GM12874 (cell line): ENCODE data around the gene CPD.

Experiments
- TF ChIP-seq, protein P1 (sequence below): IDR thresholded peaks from 2 replicates; pipeline ENCODE4 v1.5.1; 2011; ENCODE audit warnings: low read depth, mild to moderate bottlenecking, control low read depth, low read length, moderate library complexity; ENCODE audit not compliant: insufficient read depth

The CPD gene

DNA sequence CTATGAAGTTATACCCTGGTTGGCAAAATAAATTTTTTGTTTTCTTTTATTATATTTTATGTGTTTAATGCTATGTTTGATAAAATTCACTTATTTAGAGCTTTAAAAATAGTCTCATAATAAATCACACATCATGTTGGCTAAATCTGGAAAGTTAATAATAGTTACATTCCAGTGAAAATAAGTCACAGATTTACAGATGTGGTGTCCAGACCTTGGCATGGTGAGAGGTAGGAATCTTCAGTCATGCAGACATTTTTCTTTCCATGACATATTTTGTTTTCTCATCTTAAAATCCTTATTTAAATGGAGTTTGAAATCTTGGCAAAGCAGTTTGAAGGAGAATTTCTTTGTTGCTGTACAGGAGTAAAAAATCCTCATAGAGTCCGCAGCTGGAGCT is 50.4 kb downstream of the CPD start:
- TF ChIP-seq, protein P1, sequence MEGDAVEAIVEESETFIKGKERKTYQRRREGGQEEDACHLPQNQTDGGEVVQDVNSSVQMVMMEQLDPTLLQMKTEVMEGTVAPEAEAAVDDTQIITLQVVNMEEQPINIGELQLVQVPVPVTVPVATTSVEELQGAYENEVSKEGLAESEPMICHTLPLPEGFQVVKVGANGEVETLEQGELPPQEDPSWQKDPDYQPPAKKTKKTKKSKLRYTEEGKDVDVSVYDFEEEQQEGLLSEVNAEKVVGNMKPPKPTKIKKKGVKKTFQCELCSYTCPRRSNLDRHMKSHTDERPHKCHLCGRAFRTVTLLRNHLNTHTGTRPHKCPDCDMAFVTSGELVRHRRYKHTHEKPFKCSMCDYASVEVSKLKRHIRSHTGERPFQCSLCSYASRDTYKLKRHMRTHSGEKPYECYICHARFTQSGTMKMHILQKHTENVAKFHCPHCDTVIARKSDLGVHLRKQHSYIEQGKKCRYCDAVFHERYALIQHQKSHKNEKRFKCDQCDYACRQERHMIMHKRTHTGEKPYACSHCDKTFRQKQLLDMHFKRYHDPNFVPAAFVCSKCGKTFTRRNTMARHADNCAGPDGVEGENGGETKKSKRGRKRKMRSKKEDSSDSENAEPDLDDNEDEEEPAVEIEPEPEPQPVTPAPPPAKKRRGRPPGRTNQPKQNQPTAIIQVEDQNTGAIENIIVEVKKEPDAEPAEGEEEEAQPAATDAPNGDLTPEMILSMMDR, result no peak

DNA sequence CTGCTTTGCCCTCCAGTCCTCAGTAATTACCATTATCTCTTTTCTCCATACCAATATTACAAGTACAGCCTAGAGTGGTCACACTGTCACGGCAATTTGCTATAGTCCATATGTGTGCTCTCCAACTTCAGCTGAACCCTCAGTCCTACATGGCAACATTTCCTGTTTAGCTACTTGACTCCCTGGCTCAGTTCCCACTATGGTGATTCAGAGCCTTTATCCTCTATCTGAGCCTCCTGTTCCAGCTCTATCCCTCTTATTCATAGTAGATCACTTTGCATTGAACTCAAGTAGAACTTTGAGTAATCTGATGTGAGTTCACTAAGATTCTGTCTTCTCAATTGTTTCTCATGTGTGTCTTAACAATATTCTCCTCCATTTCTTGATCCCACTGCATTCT is 54.8 kb downstream of the CPD start:
- TF ChIP-seq, protein P1, result no peak

DNA sequence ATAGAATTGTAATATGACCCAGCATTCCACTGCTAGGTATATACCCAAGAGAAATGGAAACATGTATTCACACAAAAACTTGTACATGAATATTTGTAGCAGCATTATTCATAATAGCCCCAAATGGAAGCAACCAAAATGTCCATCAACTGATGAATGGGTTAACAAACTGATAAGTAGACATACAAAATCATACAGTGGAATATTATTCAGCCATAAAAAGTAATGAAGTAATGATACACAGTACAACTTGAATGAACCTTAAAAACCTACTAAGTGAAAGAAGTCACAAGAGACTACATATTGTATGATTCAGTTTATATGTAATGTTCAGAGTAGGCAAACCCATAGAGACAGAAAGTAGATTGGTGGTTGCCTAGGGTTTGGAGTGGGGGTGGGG is 58.0 kb downstream of the CPD start:
- TF ChIP-seq, protein P1, result no peak

DNA sequence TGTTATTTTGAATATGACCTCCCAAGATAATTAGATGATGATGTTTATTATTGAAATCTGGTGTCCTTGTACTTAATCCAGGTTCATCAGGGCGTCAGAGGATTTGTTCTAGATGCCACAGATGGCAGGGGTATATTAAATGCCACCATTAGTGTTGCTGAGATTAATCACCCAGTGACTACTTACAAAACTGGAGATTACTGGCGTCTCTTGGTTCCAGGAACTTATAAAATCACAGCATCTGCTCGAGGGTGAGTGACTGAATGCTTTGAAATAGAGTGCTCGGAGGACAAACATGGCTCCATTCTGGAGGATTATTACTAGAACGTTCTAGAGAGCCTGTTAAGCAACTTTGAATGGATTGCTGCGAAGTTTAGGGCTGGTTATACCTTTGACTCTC is 65.0 kb downstream of the CPD start:
- TF ChIP-seq, protein P1, result no peak

DNA sequence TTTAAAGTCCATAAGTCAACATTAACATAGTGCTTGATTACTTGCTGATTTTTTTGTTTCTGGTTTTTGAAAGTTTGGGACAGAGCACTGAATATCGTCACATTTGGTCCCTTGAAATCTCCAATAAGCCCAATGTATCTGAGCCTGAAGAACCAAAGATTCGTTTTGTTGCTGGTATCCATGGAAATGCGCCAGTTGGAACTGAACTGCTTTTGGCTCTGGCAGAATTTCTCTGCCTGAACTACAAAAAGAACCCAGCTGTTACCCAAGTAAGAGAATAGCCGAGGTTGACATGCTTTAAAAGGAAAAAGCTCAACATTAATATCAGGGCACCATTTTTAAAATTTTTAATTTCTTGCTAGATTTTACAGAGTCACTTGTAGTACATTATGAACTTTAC is 70.8 kb downstream of the CPD start:
- TF ChIP-seq, protein P1, result no peak

DNA sequence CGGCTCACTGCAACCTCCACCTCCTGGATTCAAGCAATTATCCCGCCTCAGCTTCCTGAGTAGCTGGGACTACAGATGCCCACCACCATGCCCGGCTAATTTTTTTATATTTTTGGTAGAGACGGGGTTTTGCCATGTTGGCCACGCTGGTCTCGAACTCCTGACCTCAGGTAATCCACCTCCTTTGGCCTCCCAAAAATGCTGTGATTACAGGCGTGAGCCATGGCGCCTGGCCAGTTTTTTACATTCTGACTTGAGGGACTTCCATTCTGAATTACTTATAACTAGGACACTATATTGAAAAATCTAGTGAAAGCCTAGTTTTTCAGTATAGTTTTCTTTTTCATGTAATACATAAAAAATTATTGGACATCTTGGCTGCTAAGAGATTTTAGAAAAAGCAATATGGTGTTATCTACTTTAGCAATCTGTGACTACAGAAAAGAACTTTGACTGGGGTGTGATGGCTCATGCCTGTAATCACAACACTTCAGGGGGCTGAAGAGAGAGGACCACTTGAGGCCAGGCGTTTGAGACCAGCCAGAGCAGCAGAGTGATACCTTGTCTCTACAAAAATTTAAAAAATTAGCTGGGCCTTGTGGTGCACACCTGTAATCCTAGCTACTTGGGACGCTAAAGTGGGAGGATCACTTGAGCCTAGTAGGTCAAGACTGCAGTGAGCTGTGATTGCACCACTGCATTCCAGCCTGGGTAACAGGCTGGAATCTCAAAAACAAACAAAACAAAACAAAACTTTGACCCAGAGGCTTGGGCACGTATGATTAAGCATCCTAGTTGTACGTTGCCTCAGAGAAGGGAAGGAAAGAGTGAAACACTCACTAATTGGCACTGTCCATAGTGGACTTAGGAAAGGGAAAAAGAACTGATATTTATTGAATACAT is 71.6 kb downstream of the CPD start:
- TF ChIP-seq, protein P1, result no peak

DNA sequence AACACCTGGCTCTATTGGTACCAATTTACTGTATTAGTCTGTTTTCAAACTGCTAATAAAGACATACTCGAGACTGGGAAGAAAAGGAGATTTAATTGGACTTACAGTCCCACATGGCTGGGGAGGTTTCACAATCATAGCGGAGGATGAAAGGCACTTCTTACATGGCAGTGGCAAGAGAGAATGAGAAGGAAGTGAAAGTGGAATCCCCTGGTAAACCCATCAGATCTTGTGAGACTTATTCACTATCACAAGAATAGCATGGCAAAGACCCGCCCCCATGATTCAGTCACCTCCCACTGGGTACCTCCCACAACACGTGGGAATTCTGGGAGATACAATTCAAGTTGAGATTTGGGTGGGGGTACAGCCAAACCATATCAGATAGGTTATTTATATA is 75.9 kb downstream of the CPD start:
- TF ChIP-seq, protein P1, result no peak
